B cell (primary cell): Measurements from ENCODE around the gene GAST. TPM values are rescaled to one million over a fixed set of nuclear protein-coding genes. Genes with fewer than 3 reads are reported as not detected.
A peak's percentile ranks its signal among the peaks of the same experiment; 100 is the strongest.

Source experiments
- ATAC-seq: fragments of 200-7000 bp; cut with Tn5 transposase; one replicate; pipeline ENCODE4 v1.10.0; 2021; ENCODE audit warnings: low read depth, mild to moderate bottlenecking, moderate number of reproducible peaks, moderate library complexity
- CTCF ChIA-PET: fragments of 350-600 bp; sonication (Branson Sonifier 250); formaldehyde crosslinking; loops from one replicate; lab custom pipeline; 2021; ENCODE audit warnings: antibody characterized with exemption, inconsistent platforms; lab: Charles Lee
- POLR2A ChIA-PET: fragments of 350-600 bp; sonication (Branson Sonifier 250); formaldehyde crosslinking; loops from one replicate; lab custom pipeline; 2021; ENCODE audit warnings: antibody characterized with exemption; lab: Charles Lee
- DNase-seq: peaks from one replicate; pipeline ENCODE4 v3.0.0; 2013
- H2AFZ ChIP-seq: 2 replicates; pipeline ENCODE4 v1.6.1; 2012; ENCODE audit warnings: mild to moderate bottlenecking, low read depth, low read length; ENCODE audit not compliant: insufficient read depth, poor library complexity, severe bottlenecking
- H3K27ac ChIP-seq, 2 donors: 1 replicate in 1 of 2; 2 replicates in 1 of 2; pipeline ENCODE4 v1.5.1; 2012 to 2013; ENCODE audit warnings: low read length in 2 of 2, mild to moderate bottlenecking in 2 of 2, moderate library complexity in 1 of 2
- H3K27me3 ChIP-seq, 4 experiments: fragments of 200-600 bp in 1 of 4; sonication (generic) in 1 of 4; replicated peaks in 1 of 4; 1 replicate in 2 of 4; 2 replicates in 2 of 4; pipeline versions ENCODE4 v1.6.1 to v1.7.0; 2013 to 2016; ENCODE audit warnings: low read length in 3 of 4, mild to moderate bottlenecking in 2 of 4, mixed read lengths in 1 of 4, moderate library complexity in 1 of 4; ENCODE audit not compliant: insufficient read depth in 4 of 4, control insufficient read depth in 3 of 4; ENCODE audit errors: control extremely low read depth in 1 of 4
- H3K36me3 ChIP-seq, 2 experiments: replicated peaks in 1 of 2; 1 replicate in 1 of 2; 2 replicates in 1 of 2; pipeline versions ENCODE4 v1.6.1 to v1.7.1; 2013; ENCODE audit warnings: low read length in 1 of 2; ENCODE audit not compliant: insufficient read depth in 2 of 2, control insufficient read depth in 1 of 2; ENCODE audit errors: control extremely low read depth in 1 of 2, extremely low read depth in 1 of 2
- H3K4me1 ChIP-seq, 2 donors: fragments of 200-600 bp in 1 of 2; sonication (generic) in 1 of 2; 1 replicate in 1 of 2; 2 replicates in 1 of 2; pipeline versions ENCODE4 v1.5.1 to v1.6.1; 2013 to 2017; ENCODE audit warnings: low read length in 2 of 2; ENCODE audit not compliant: control insufficient read depth in 2 of 2, insufficient read depth in 2 of 2
- H3K4me2 ChIP-seq: replicated peaks from 2 replicates; pipeline ENCODE3; 2012; ENCODE audit warnings: mild to moderate bottlenecking, low read depth, low read length; ENCODE audit not compliant: poor library complexity, severe bottlenecking
- H3K4me3 ChIP-seq, 5 experiments: fragments of 200-600 bp in 1 of 5; sonication (generic) in 1 of 5; 1 replicate in 3 of 5; 2 replicates in 2 of 5; pipeline versions ENCODE4 v1.5.1 to v1.7.0; 2011 to 2016; ENCODE audit warnings: low read length in 4 of 5, mild to moderate bottlenecking in 4 of 5, low read depth in 2 of 5, control low read depth in 1 of 5, moderate library complexity in 1 of 5; ENCODE audit not compliant: insufficient read depth in 1 of 5; ENCODE audit errors: control extremely low read depth in 1 of 5, extremely low read depth in 1 of 5
- H3K79me2 ChIP-seq: fragments of 200-600 bp; sonication (generic); one replicate; pipeline ENCODE4 v1.6.0; 2016; ENCODE audit warnings: low read length; ENCODE audit not compliant: control insufficient read depth, insufficient read depth
- H3K9ac ChIP-seq: fragments of 200-600 bp; sonication (generic); 2 replicates; pipeline ENCODE4 v1.6.1; 2017; ENCODE audit warnings: mild to moderate bottlenecking, low read length, moderate library complexity
- H3K9me3 ChIP-seq, 3 donors: one replicate each; pipeline versions ENCODE4 v1.6.1 to v1.7.1; 2013; ENCODE audit warnings: low read length in 2 of 3; ENCODE audit not compliant: control insufficient read depth in 2 of 3, insufficient read depth in 1 of 3; ENCODE audit errors: control extremely low read depth in 1 of 3
- H4K20me1 ChIP-seq: 2 replicates; pipeline ENCODE4 v1.6.0; 2012; ENCODE audit warnings: mild to moderate bottlenecking, low read length; ENCODE audit not compliant: insufficient read depth, control insufficient read depth, poor library complexity, severe bottlenecking
- H3K27ac Mint-ChIP-seq: one replicate; pipeline ENCODE4 v1.8.0; 2021; ENCODE audit warnings: mixed read lengths
- H3K27me3 Mint-ChIP-seq: one replicate; pipeline ENCODE4 v1.8.0; 2021; ENCODE audit warnings: mixed read lengths
- H3K4me1 Mint-ChIP-seq: one replicate; pipeline ENCODE4 v1.8.0; 2021; ENCODE audit warnings: mixed read lengths
- H3K4me3 Mint-ChIP-seq: one replicate; pipeline ENCODE4 v1.8.0; 2021; ENCODE audit warnings: mixed read lengths
- H3K9me3 Mint-ChIP-seq: one replicate; pipeline ENCODE4 v1.8.0; 2022; ENCODE audit warnings: mixed read lengths; ENCODE audit not compliant: insufficient read depth
- CTCF ChIP-seq: fragments of 200-600 bp; IDR thresholded peaks from one replicate; pipeline ENCODE4 v1.8.0; 2022; ENCODE audit warnings: antibody characterized with exemption, mild to moderate bottlenecking
- EZH2 ChIP-seq: IDR thresholded peaks from 2 replicates; pipeline ENCODE4 v1.6.1; 2012; ENCODE audit warnings: borderline replicate concordance, low read depth, mild to moderate bottlenecking, moderate library complexity, low read length; ENCODE audit not compliant: insufficient read depth, poor library complexity, severe bottlenecking
- WGBS: methylation state at CpG from one replicate; pipeline ENCODE4 v1.1.5; 2013; ENCODE audit warnings: missing lambda C conversion rate; ENCODE audit not compliant: insufficient coverage; 5-methylcytosine and 5-hydroxymethylcytosine counted together
- intact Hi-C: fragments of 100-400 bp; cut with micrococcal nuclease; formaldehyde crosslinking; loops from one replicate; pipeline ENCODE4 v1.10.0; 2022
- polyA plus RNA-seq: library from polyadenylated mRNA; depleted of rRNA; stranded (reverse); fragments of >200 nt; gene quantifications from 2 replicates; pipeline ENCODE4 v1.2.3, GENCODE V29; 2012
- total RNA-seq, 2 donors: library from RNA; stranded (reverse); fragments of 120-200 nt in 1 of 2; gene quantifications; 1 replicate in 1 of 2; 2 replicates in 1 of 2; pipeline versions ENCODE4 v1.2.3 to v1.2.4, GENCODE V29; 2013 to 2022

GAST gene
- total and polyA plus RNA-seq, 2 donors (not counting 1 experiment from before 2014, with no cell fraction given), result not detected

- H3K36me3 ChIP-seq, result peaks cover 0 to 71% of the 10 kb centered on the region in 2 experiments
- no peaks in the 10 kb centered on the region for H3K9me3 ChIP-seq
- TF ChIP-seq CTCF (no peak), EZH2 (no peak)
- H3K4me3 Mint-ChIP-seq, result peak overlapping the region; percentile 18
- H3K9me3 Mint-ChIP-seq, result no peaks in the 10 kb centered on the region
- DNase-seq, result peak; percentile 64
- POLR2A ChIA-PET, result no interaction called here
- H3K4me3 ChIP-seq, result no peak overlapping the region
- H2AFZ ChIP-seq, result no peak overlapping the region
- no peaks in the 10 kb centered on the region for H3K27me3 ChIP-seq
- H3K27me3 Mint-ChIP-seq, result no peaks in the 10 kb centered on the region
- CTCF ChIA-PET, result interaction anchor here (1.4 to 2.4 kb wide), 2 partner anchors 25 to 41 kb away, joined by 3 to 10 read pairs; partner anchors contain the start of gene JUP
- WGBS, result 26% methylated on average over 6 of the region's 6 CpGs
- peak overlapping the region in 1 of 2 donors; percentile 47 for H3K27ac ChIP-seq
- H4K20me1 ChIP-seq, result no peaks in the 10 kb centered on the region
- ATAC-seq, result peak; percentile 88
- H3K4me2 ChIP-seq, result no peak overlapping the region
- no peaks in the 10 kb centered on the region for H3K79me2 ChIP-seq
- intact Hi-C loops, result no loop called here
- peaks cover 18% of the 10 kb centered on the region for H3K4me1 Mint-ChIP-seq
- peak overlapping the region; percentile 82 for H3K27ac Mint-ChIP-seq
- H3K9ac ChIP-seq, result no peak overlapping the region
- H3K4me1 ChIP-seq, result peaks cover 4 to 16% of the 10 kb centered on the region in 2 donors
These were observed 48.7 kb downstream of the GAST start for GRCh38 chr17:41760878-41761277.

GRCh38 chr17:41762391-41762790, 50.3 kb downstream of the GAST start:
- WGBS, result 94% methylated on average over 2 of the region's 6 CpGs
- Histone ChIP-seq H3K9me3 (no peaks in the 10 kb centered on the region), H3K27ac (no peak overlapping the region), H3K4me2 (no peak overlapping the region), H2AFZ (no peak overlapping the region), H3K9ac (no peak overlapping the region), H4K20me1 (no peaks in the 10 kb centered on the region), H3K4me3 (no peak overlapping the region), H3K27me3 (no peaks in the 10 kb centered on the region), H3K36me3 (peaks cover 0 to 71% of the 10 kb centered on the region in 2 experiments), H3K4me1 (peaks cover 4 to 16% of the 10 kb centered on the region in 2 donors), H3K79me2 (no peaks in the 10 kb centered on the region)
- no peak for TF ChIP-seq CTCF
- no peak for TF ChIP-seq EZH2
- Mint-ChIP-seq H3K27ac (no peak overlapping the region), H3K9me3 (no peaks in the 10 kb centered on the region), H3K4me3 (no peak overlapping the region), H3K4me1 (peaks cover 18% of the 10 kb centered on the region), H3K27me3 (no peaks in the 10 kb centered on the region)
- CTCF ChIA-PET, result interaction anchor here (1.0 kb wide), 1 partner anchor 23 kb away, joined by 3 read pairs; no protein-coding TSS in a partner anchor
- no peak for DNase-seq
- ATAC-seq, result no peak
- POLR2A ChIA-PET, result no interaction called here
- intact Hi-C loops, result no loop called here
